ENCODE data around the gene NIF3L1. TPM values are rescaled to one million over a fixed set of nuclear protein-coding genes. Genes with fewer than 3 reads are reported as not detected.

The NIF3L1 gene
- total RNA-seq, 2 donors from 2014 or later, result 40.0 to 44.9 TPM

DNA sequence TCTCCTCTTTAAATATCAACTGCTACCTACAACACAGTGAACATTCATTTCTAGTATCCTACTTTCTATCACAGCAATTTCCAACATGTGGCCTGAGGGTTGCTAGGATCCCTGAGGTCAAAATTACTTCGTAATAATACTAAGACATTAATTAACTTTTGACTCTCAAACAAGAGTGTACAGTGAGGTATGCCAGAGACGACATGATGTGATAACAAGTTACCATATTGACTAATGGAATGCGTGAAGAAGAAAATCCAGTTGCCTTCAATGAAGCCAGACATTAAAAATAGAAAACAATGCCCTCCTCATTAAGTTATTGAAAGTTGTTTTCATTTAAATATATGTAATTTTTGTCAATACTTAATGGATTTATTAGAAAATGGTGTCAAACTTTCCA, 61.2 kb downstream of the NIF3L1 start:
- Mint-ChIP-seq H3K9me3 (no peaks in the 10 kb centered on the region), H3K4me1 (ENCODE audit: low read depth) (peaks cover 7% of the 10 kb centered on the region), H3K36me3 (ENCODE audit: insufficient read depth in 2 of 2) (peaks cover 0 to 17% of the 10 kb centered on the region in 2 donors), H3K27ac (no peak overlapping the region), H3K27me3 (ENCODE audit: low read depth) (no peaks in the 10 kb centered on the region), H3K4me3 (no peak overlapping the region)
- DNase-seq (no peak), ATAC-seq (replicated peaks in 1 of 2) (no peak)

Other genes with a start within 250 kb of the NIF3L1 start
- gene BZW1, start 77.5 kb upstream of the NIF3L1 start, total RNA-seq, result 100 to 1,000 TPM; 457 to 495 TPM
- 100 to 1,000 TPM; 161 to 178 TPM for gene CLK1, start 24.7 kb upstream of the NIF3L1 start, total RNA-seq
- 10 to 100 TPM; 72.5 to 84.6 TPM for gene PPIL3, start 294 bp upstream of the NIF3L1 start, total RNA-seq
- 10 to 100 TPM; 56.9 to 60.2 TPM for gene ORC2, start 74.3 kb downstream of the NIF3L1 start, total RNA-seq
- 10 to 100 TPM; 31.5 to 38.0 TPM for gene HYCC2, start 182.3 kb downstream of the NIF3L1 start, total RNA-seq
- gene NDUFB3, start 182.6 kb downstream of the NIF3L1 start, total RNA-seq, result 10 to 100 TPM; 52.9 to 59.8 TPM
- 100 to 1,000 TPM; 232 to 385 TPM for gene CFLAR, start 226.8 kb downstream of the NIF3L1 start, total RNA-seq